Rectal smooth muscle tissue (tissue), 1 donor: ENCODE results near the gene AHDC1.
A peak's percentile ranks its signal among the peaks of the same experiment; 100 is the strongest.
"Not testable (repeated sequence)": the region's sequence is repeated elsewhere in the genome, so short reads cannot be mapped to it uniquely, and the experiment has no call there.

Source experiments
- H3K27ac ChIP-seq: one replicate; pipeline ENCODE4 v1.7.0; 2013; ENCODE audit warnings: low read depth, low read length, inconsistent platforms
- H3K27me3 ChIP-seq: one replicate; pipeline ENCODE4 v1.7.0; 2013; ENCODE audit warnings: low read length; ENCODE audit not compliant: control insufficient read depth, insufficient read depth
- H3K36me3 ChIP-seq: one replicate; pipeline ENCODE4 v1.7.0; 2013; ENCODE audit warnings: low read length; ENCODE audit not compliant: control insufficient read depth, insufficient read depth
- H3K4me1 ChIP-seq: one replicate; pipeline ENCODE4 v1.7.0; 2013; ENCODE audit warnings: low read length; ENCODE audit not compliant: control insufficient read depth, insufficient read depth
- H3K4me3 ChIP-seq: one replicate; pipeline ENCODE4 v1.7.0; 2013; ENCODE audit warnings: low read length
- H3K9ac ChIP-seq: one replicate; pipeline ENCODE4 v1.7.0; 2013; ENCODE audit warnings: low read length

AHDC1 gene

GRCh38 chr1:27640514-27640913 lies 36.6 kb upstream of the AHDC1 start:
- not testable (repeated sequence) for H3K36me3 ChIP-seq, H3K27me3 ChIP-seq, H3K4me1 ChIP-seq, H3K27ac ChIP-seq, H3K4me3 ChIP-seq, H3K9ac ChIP-seq

GRCh38 chr1:27638805-27639204 lies 34.9 kb upstream of the AHDC1 start:
- no peak overlapping the region for H3K4me3 ChIP-seq
- no peak overlapping the region for H3K9ac ChIP-seq
- H3K27me3 ChIP-seq: peaks cover 11% of the 10 kb centered on the region
- H3K27ac ChIP-seq: no peak overlapping the region
- H3K36me3 ChIP-seq: no peaks in the 10 kb centered on the region
- no peaks in the 10 kb centered on the region for H3K4me1 ChIP-seq

GRCh38 chr1:27638047-27638734 lies 34.2 kb upstream of the AHDC1 start:
- Histone ChIP-seq H3K36me3 (no peaks in the 10 kb centered on the region), H3K27ac (no peak overlapping the region), H3K9ac (no peak overlapping the region), H3K4me1 (no peaks in the 10 kb centered on the region), H3K4me3 (no peak overlapping the region), H3K27me3 (peaks cover 12% of the 10 kb centered on the region)

- no peak overlapping the region for H3K9ac ChIP-seq
- no peak overlapping the region for H3K4me3 ChIP-seq
- no peaks in the 10 kb centered on the region for H3K4me1 ChIP-seq
- no peaks in the 10 kb centered on the region for H3K36me3 ChIP-seq
- no peak overlapping the region for H3K27ac ChIP-seq
- peaks cover 12% of the 10 kb centered on the region for H3K27me3 ChIP-seq
Observed at GRCh38 chr1:27635396-27636142, 31.6 kb upstream of the AHDC1 start.

GRCh38 chr1:27634985-27635367 lies 31.0 kb upstream of the AHDC1 start, which contains the start of gene FGR:
FGR (minus strand) TSS chr1:27635185; CDS start chr1:27623916, 11,269 bp downstream.
- no peaks in the 10 kb centered on the region for H3K4me1 ChIP-seq
- H3K27ac ChIP-seq: no peak within 1 kb of the TSS
- no peak within 1 kb of the TSS for H3K9ac ChIP-seq
- peaks cover 12% of the 10 kb centered on the region for H3K27me3 ChIP-seq
- peak within 1 kb of the TSS; percentile 67 for H3K4me3 ChIP-seq
- no peaks in the 10 kb centered on the region for H3K36me3 ChIP-seq

- Histone ChIP-seq H3K27ac (no peak overlapping the region), H3K36me3 (no peaks in the 10 kb centered on the region), H3K27me3 (peaks cover 12% of the 10 kb centered on the region), H3K9ac (no peak overlapping the region), H3K4me1 (no peaks in the 10 kb centered on the region), H3K4me3 (peak overlapping the region; percentile 67)
Observed at GRCh38 chr1:27634177-27634984, 30.4 kb upstream of the AHDC1 start.

- no peak overlapping the region for H3K27ac ChIP-seq
- peak overlapping the region; percentile 67 for H3K4me3 ChIP-seq
- no peaks in the 10 kb centered on the region for H3K36me3 ChIP-seq
- H3K9ac ChIP-seq: no peak overlapping the region
- H3K4me1 ChIP-seq: no peaks in the 10 kb centered on the region
- H3K27me3 ChIP-seq: peaks cover 12% of the 10 kb centered on the region
Observed at GRCh38 chr1:27633640-27634176, 29.8 kb upstream of the AHDC1 start.

- H3K4me1 ChIP-seq: no peaks in the 10 kb centered on the region
- no peaks in the 10 kb centered on the region for H3K36me3 ChIP-seq
- no peak overlapping the region for H3K27ac ChIP-seq
- H3K27me3 ChIP-seq: peaks cover 12% of the 10 kb centered on the region
- no peak overlapping the region for H3K9ac ChIP-seq
- H3K4me3 ChIP-seq: no peak overlapping the region
Observed at GRCh38 chr1:27633298-27633610, 29.3 kb upstream of the AHDC1 start.

- Histone ChIP-seq H3K4me1 (no peaks in the 10 kb centered on the region), H3K27ac (no peak overlapping the region), H3K36me3 (no peaks in the 10 kb centered on the region), H3K27me3 (peaks cover 12% of the 10 kb centered on the region), H3K9ac (no peak overlapping the region), H3K4me3 (peak overlapping the region; percentile 3)
Observed at GRCh38 chr1:27632387-27633297, 28.7 kb upstream of the AHDC1 start.

- no peak overlapping the region for H3K9ac ChIP-seq
- no peak overlapping the region for H3K4me3 ChIP-seq
- H3K27ac ChIP-seq: peak overlapping the region; percentile 10
- H3K27me3 ChIP-seq: peaks cover 12% of the 10 kb centered on the region
- no peaks in the 10 kb centered on the region for H3K4me1 ChIP-seq
- no peaks in the 10 kb centered on the region for H3K36me3 ChIP-seq
Observed at GRCh38 chr1:27630859-27631491, 27.0 kb upstream of the AHDC1 start.

- Histone ChIP-seq H3K4me1 (no peaks in the 10 kb centered on the region), H3K36me3 (no peaks in the 10 kb centered on the region), H3K4me3 (no peak overlapping the region), H3K9ac (no peak overlapping the region), H3K27me3 (peaks cover under 1% of the 10 kb centered on the region), H3K27ac (no peak overlapping the region)
Observed at GRCh38 chr1:27628712-27629111, 24.8 kb upstream of the AHDC1 start.
